GM12873 (cell line): Measurements from ENCODE around the gene CARD10.

ENCODE experiments used
- TF ChIP-seq, protein P1 (sequence below): IDR thresholded peaks from 2 replicates; pipeline ENCODE4 v1.5.1; 2012; ENCODE audit warnings: low read depth, mild to moderate bottlenecking, moderate library complexity, low read length, control low read depth; ENCODE audit not compliant: insufficient read depth; ENCODE audit errors: missing control alignments

The CARD10 gene

DNA sequence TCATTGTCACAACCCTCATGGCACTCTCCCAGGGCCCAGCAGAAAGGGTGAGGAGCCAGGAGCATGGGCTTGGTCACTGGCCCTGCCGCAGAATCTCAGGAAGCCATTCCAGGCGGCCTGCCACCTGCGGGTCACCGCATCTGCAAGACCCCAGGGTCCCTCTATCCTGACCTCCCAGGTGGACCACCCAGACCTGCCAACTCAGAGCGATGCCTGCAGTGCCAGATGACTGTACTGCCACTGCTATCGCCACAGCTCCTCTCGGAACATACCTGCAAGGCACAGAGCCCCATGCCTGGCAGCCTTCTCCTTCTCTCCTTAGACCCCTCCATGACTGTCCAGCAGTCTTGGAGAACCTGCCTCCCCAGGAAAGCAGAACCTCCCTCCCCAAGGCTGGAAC is 65.5 kb downstream of the CARD10 start:
- TF ChIP-seq, protein P1, sequence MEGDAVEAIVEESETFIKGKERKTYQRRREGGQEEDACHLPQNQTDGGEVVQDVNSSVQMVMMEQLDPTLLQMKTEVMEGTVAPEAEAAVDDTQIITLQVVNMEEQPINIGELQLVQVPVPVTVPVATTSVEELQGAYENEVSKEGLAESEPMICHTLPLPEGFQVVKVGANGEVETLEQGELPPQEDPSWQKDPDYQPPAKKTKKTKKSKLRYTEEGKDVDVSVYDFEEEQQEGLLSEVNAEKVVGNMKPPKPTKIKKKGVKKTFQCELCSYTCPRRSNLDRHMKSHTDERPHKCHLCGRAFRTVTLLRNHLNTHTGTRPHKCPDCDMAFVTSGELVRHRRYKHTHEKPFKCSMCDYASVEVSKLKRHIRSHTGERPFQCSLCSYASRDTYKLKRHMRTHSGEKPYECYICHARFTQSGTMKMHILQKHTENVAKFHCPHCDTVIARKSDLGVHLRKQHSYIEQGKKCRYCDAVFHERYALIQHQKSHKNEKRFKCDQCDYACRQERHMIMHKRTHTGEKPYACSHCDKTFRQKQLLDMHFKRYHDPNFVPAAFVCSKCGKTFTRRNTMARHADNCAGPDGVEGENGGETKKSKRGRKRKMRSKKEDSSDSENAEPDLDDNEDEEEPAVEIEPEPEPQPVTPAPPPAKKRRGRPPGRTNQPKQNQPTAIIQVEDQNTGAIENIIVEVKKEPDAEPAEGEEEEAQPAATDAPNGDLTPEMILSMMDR, result no peak

DNA sequence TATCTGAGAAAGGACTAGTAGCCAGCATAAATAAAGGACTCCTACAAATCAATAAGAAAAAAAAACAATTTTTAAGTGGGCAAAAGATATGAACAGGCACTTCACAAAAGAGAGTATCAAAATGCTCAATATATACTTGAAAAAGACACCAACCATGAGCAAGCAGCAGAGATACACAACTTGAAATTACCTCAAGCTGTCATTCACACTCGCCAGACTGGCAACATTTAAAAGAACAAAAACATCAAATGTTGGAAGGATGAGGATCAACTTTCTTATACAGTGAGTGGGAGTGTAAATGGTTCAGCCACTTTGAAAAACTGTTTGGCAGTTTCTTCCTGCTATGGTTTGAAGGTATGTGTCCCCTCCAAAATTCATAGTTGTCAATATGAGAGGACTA is 68.0 kb downstream of the CARD10 start:
- TF ChIP-seq, protein P1, result no peak

DNA sequence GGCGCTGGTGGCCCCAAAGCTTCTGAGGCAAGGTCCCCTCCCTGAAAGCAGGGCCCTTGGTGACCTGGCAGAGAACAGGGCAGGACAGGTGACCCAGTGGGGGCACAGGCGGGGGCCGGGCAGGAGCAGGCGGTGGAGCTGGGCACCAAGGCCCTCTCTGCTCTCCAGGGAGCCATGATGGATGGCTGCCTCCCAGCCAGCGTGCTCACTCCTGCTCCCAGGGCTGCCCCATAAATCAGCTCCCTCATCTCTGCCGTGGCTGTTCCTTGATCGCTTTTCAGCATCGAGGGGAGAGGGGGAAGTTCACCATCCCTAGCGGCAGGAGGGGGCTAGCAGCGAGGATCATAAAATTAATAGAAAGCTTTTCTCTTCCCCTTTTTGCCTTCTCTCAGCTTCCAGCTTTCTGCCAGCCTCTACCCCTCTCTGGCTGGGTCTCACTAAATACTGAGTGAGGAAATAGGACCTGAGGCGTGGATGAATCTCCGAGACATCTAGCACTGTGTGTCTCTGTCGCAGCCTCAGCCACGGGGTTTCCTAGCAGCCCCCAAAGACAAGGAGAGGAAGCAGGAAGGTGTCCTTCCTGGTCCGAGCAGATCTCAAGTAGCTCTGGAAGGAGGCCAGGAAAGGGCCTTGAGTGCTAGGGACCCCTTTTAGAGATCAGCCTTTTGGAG is 69.7 kb downstream of the CARD10 start:
- TF ChIP-seq, protein P1, result no peak

DNA sequence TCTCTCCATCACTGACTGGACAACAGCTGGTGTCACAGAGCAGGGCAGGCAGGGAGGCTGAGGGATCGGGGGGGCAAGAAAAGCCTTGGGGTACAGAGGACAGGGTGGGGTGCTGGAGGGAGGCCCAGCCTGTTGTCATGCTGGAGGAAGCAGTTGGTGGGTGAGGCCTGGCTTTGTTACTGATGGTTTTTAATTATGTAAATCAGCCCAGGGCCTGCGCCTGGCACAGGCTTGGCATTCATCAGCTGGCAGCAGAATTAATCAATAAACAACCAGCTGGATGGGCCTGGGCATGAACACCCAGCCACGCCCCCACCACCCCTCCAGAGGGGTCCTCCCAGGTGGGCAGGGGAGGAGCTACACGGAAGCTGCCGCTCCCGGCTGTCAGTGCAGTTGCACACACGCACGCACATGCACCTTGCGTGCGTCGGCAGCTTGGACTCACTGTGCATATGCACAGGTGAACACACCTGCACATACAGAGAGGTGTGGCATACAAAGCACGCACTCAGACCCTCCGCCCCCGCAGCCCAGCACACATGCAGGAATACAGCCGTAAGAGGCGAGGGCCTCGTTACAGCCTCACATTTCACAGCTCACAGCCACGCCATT is 70.6 kb downstream of the CARD10 start:
- TF ChIP-seq, protein P1, result no peak

DNA sequence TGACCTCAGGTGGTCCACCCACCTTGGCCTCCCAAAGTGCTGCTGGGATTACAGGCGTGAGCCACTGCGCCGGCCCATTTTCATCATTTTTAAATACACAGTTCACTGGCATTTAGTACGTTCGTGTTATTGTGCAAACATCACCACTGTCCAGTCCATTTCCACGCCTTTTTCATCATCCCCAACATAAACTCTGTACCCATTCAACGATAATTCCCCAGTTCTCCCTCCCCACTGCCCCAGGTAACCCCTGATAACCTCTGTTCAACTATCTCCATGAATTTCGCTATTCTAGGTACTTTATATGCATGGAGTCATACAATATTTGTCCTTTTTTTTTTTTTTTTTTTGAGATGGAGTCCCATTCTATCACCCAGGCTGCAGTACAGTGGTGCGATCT is 73.7 kb downstream of the CARD10 start:
- TF ChIP-seq, protein P1, result no peak

DNA sequence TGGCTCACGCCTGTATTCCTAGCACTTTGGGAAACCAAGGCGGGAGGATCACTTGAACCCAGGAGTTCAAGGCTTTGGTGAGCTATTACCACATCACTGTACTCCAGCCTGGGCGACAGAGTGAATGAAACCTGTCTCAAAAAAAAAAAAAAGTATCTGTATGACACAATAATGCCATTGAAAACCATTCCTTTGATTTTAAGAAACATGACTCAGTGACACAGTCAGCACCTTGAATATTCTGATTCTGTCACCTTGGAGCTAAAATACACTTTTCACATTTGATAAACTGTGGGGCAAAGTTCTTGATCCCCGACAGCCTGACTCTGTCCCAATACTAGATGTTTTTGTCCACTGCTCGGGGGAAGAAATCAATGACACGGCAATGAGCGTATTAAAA is 75.2 kb downstream of the CARD10 start:
- TF ChIP-seq, protein P1, result no peak

DNA sequence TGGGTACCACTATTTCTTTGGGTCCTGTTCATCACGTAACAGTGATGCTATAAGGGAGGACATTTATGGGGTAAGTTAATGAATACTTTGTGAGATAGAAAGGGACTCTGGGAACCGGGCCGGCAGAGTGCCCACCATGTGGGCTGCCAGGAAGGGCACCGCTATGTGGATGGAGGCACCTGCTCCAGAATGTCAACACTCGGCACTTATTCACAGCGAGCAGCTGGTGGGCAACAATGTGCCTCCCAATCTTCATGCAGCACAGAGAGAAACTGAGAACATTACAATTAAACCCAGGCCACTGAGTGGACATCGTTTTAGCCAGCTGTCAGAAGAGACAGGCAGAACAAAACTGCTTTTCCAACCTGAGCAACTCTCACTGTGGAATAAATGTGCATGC is 76.1 kb downstream of the CARD10 start:
- TF ChIP-seq, protein P1, result no peak
